Cardiac muscle cell (in vitro differentiated cells and primary cell): ENCODE results near the gene RPL23. TPM values are rescaled to one million over a fixed set of nuclear protein-coding genes. Genes with fewer than 3 reads are reported as not detected.

Experiments
- DNase-seq, 2 donors: peaks; one replicate each; pipeline versions ENCODE4 v3.0.0 to v3.0.0-alpha.2; 2010 to 2017; ENCODE audit warnings: low read depth in 1 of 2, low spot score in 1 of 2
- H3K27ac ChIP-seq: fragments of 200-600 bp; sonication (generic); 2 replicates; pipeline ENCODE4 v1.5.1; 2016
- H3K27me3 ChIP-seq: fragments of 200-600 bp; sonication (generic); 2 replicates; pipeline ENCODE4 v1.6.0; 2016; ENCODE audit warnings: control low read depth
- H3K36me3 ChIP-seq: fragments of 200-600 bp; sonication (generic); 2 replicates; pipeline ENCODE4 v1.5.1; 2016; ENCODE audit warnings: control low read depth
- H3K4me1 ChIP-seq: fragments of 200-600 bp; sonication (generic); 2 replicates; pipeline ENCODE4 v1.8.1; 2017; ENCODE audit warnings: low read depth, mild to moderate bottlenecking, mixed run types
- H3K4me3 ChIP-seq: fragments of 200-600 bp; sonication (generic); 2 replicates; pipeline ENCODE4 v1.5.1; 2016; ENCODE audit warnings: mild to moderate bottlenecking
- H3K9me3 ChIP-seq: fragments of 200-600 bp; sonication (generic); 2 replicates; pipeline ENCODE4 v1.5.1; 2017; ENCODE audit warnings: low read depth, mild to moderate bottlenecking, control low read depth
- CTCF ChIP-seq: IDR thresholded peaks from 2 replicates; pipeline ENCODE4 v1.5.1; 2012; ENCODE audit warnings: low read depth, mild to moderate bottlenecking, low read length
- polyA plus RNA-seq: library from polyadenylated mRNA; unstranded; fragments of >200 nt; fragmentation: Nextera tagmentation; extraction: Ambion mirVana; gene quantifications from 2 replicates; pipeline ENCODE4 v1.2.1, GENCODE V29; 2016
- total RNA-seq: library from RNA; depleted of rRNA; stranded (reverse); fragments of >200 nt; gene quantifications from 2 replicates; pipeline ENCODE4 v1.2.3, GENCODE V29; 2016

The RPL23 gene
- 2,451 and 2,692 TPM in 2 replicates for total RNA-seq
- polyA plus RNA-seq: 567 and 626 TPM in 2 replicates

- Histone ChIP-seq H3K9me3 (no peaks in the 10 kb centered on the region), H3K27ac (peak within 1 kb of the TSS; percentile 95), H3K36me3 (peaks cover 37% of the 10 kb centered on the region), H3K4me1 (peaks cover 14% of the 10 kb centered on the region), H3K27me3 (no peaks in the 10 kb centered on the region), H3K4me3 (peak within 1 kb of the TSS; percentile 88)
- peak; percentile 98 for DNase-seq
- no peak for TF ChIP-seq CTCF
Observed at GRCh38 chr17:38853292-38854219, at the start of gene RPL23. RPL23 (minus strand) TSS chr17:38853721; CDS start chr17:38853710, 11 bp downstream.

- DNase-seq: peak; percentile 69 to 99
- H3K4me1 ChIP-seq: peaks cover 18% of the 10 kb centered on the region
- H3K36me3 ChIP-seq: no peaks in the 10 kb centered on the region
- peak overlapping the region; percentile 76 for H3K27ac ChIP-seq
- TF ChIP-seq CTCF: peak; percentile 3
- H3K27me3 ChIP-seq: no peaks in the 10 kb centered on the region
- no peaks in the 10 kb centered on the region for H3K9me3 ChIP-seq
- no peak overlapping the region for H3K4me3 ChIP-seq
Observed at GRCh38 chr17:38900978-38901656, 47.6 kb upstream of the RPL23 start.

- H3K27ac ChIP-seq: peak overlapping the region; percentile 71
- no peak for TF ChIP-seq CTCF
- H3K27me3 ChIP-seq: no peaks in the 10 kb centered on the region
- no peaks in the 10 kb centered on the region for H3K9me3 ChIP-seq
- H3K4me3 ChIP-seq: no peak overlapping the region
- peaks cover 18% of the 10 kb centered on the region for H3K4me1 ChIP-seq
- no peak for DNase-seq
- H3K36me3 ChIP-seq: no peaks in the 10 kb centered on the region
Observed at GRCh38 chr17:38899421-38899820, 45.9 kb upstream of the RPL23 start.

GRCh38 chr17:38898812-38899348 lies 45.4 kb upstream of the RPL23 start:
- H3K36me3 ChIP-seq: no peaks in the 10 kb centered on the region
- peaks cover 18% of the 10 kb centered on the region for H3K4me1 ChIP-seq
- no peaks in the 10 kb centered on the region for H3K9me3 ChIP-seq
- peak overlapping the region; percentile 71 for H3K27ac ChIP-seq
- no peaks in the 10 kb centered on the region for H3K27me3 ChIP-seq
- DNase-seq: peak in 1 of 2 donors; percentile 38
- no peak overlapping the region for H3K4me3 ChIP-seq
- no peak for TF ChIP-seq CTCF

GRCh38 chr17:38898291-38898679 lies 44.8 kb upstream of the RPL23 start:
- no peak for TF ChIP-seq CTCF
- Histone ChIP-seq H3K4me3 (no peak overlapping the region), H3K27ac (peak overlapping the region; percentile 68), H3K4me1 (peaks cover 18% of the 10 kb centered on the region), H3K27me3 (no peaks in the 10 kb centered on the region), H3K36me3 (no peaks in the 10 kb centered on the region), H3K9me3 (no peaks in the 10 kb centered on the region)
- no peak for DNase-seq
